Measurements from ENCODE around the gene SLC16A3.
A peak's percentile ranks its signal among the peaks of the same experiment; 100 is the strongest.
"Not testable (repeated sequence)": the region's sequence is repeated elsewhere in the genome, so short reads cannot be mapped to it uniquely, and the experiment has no call there.

SLC16A3 gene

GRCh38 chr17:82204831-82205719 lies 23.8 kb upstream of the SLC16A3 start:
- peak; percentile 77 for DNase-seq

- peak; percentile 85 for DNase-seq
These were observed 22.9 kb upstream of the SLC16A3 start for GRCh38 chr17:82205720-82206508.

- not testable (repeated sequence) for DNase-seq
These were observed 18.2 kb upstream of the SLC16A3 start for GRCh38 chr17:82210655-82211054.

DNA sequence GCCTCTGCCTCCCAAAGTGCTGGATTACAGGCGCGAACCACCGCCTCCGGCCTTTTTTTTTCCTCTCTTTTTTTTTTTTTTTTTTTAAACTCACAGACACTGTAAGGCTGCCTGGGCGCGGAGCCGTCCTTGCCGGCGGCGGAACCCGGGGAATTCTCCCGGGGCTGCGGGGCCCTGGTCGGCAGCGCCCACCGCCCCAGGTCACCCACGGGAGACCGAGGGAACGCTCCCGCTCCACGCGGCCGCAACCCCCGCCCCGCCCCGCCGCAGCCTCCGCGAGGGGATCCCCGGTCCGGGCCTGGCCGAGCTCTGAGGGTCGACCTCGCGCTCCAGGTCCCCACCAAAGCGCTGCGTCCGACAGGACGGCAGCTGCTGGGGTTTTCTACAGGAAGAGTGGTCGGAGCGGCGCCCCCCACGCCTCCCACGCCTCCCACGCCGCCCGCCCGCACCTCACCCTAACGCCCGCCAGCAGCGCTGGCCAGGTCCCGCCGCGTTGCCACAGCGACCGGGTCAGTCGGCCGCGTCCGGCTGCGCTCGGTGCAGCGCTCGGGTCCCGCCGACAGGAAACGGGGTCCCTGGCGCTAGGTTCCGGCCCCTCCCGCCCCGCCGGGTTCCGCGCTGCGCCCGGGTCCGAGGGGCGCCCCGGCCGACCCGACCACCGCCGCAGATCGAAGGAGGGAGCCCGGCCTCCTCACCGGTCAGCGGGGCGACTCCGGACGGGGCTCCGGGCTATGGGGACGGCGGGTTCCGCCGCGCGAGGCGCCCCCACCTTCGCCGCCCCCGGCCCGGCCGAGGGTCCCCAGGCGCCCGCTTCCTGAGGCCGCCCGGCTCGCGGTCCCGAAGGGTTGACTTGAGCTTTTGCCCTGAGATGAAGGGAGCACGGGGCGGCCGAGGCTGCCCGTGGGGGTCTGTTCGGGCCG lies 16.3 kb upstream of the SLC16A3 start, which contains the start of gene CCDC57:
TSS of gene CCDC57 (minus strand) at position 512 of the 920 bp plus-strand sequence. CDS start 10,898 bp downstream, outside the sequence.
- DNase-seq = peak; percentile 93

DNA sequence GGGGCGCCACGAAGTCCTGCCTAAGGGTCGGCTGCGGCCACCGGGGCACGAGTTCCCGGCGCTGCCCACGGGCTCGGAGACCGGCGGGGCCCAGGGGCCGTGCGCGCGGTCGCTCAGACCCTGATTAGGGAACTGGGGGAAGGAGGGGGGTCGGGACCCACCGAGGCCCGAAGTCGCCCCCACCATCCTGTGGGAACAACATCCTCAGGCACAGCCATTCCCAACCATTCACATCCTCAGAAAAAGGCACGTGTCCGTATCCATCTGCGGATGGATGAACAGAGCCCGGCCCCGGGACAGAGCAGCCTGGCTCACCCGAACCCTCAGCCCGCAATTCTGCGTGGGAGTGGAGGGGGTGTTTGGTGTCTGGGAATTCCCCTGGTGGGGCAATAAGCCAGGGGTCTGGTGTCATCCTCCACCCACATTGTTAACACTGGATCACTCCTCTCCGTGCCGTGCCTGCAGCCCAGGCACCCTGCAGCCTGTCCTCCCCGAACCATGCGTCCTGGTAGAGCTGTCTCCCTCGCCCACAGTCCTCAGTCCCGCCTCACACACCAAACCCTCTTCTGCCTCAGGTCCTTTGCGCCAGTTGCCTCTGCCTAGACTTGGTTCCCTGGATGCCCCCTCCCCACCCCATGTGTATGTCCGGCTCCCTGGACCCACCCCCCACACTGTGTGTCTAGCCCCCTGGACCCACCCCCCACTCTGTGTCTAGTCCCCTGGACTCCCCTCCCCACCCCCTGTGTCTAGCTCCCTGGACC lies 15.4 kb upstream of the SLC16A3 start:
- peak; percentile 84 for DNase-seq

DNA sequence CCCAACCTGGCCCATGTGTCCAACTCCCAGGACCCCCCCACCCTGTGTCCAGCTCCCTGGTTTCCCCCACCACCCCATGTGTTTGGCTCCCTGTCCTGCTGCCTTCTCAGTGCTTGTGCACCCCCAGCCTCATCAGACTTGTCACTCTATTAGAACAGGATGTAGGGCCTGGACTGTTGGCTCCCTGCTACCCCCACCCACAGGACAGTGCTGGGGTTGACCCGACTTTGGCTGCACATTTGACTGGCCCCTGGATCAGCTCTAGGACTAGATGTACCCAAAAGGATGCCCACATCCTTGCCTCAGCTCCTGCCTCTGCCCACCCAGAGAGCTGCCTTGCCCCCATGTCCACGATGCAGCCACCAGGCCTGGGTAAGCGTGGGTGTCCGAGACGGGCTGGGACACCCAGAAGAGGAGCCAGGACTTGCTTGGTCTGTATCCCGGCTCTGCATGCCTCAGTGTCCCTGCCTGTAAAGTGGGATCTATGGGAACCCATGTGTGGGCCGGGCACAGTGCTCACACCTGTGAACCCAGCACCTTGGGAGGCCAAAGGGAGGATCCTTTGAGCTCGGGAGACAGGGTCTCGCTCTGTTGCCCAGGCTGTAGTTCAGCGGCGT lies 14.7 kb upstream of the SLC16A3 start:
- DNase-seq = no peak

DNA sequence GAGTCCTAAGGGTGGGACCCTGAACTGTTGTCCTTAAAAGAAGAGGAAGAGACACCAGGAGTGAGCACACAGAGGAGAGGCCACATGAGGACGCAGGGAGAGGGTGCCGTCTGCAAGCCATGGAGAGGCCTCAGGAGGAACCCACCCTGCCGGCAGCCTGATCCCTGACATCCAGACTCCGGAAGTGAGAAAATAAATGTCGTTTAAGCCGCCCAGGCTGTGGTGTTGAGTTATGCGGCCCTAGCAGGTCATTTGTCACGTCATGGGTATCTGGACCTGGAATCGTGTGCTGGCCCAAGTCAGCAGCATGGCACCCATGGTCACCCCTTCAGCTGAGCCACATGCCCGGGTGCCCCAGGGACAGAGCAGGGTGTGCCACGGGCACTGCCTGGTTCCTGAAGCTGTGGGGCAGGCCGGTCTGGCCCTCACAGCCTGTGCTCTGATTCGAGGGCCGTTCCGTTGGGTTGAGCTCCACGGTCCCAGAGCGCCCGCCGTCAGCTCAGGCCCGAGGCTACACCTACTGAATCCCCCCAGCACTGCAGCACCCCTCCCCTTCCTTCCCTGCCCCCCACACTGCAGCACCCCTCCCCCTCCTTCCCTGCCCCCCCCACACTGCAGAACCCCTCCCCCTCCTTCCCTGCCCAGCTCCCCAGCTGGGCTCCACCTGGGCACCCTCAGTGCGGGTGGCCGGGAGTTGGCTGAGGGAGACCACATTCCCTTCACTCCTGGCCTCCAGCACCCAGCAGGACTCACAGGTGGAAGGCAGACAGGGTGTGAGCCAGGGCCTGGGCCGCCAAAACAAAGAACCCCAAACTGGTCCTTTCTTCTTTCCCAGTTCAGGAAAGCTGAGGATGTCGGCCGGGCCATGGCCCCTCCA lies 13.5 kb upstream of the SLC16A3 start:
- no peak for DNase-seq

DNA sequence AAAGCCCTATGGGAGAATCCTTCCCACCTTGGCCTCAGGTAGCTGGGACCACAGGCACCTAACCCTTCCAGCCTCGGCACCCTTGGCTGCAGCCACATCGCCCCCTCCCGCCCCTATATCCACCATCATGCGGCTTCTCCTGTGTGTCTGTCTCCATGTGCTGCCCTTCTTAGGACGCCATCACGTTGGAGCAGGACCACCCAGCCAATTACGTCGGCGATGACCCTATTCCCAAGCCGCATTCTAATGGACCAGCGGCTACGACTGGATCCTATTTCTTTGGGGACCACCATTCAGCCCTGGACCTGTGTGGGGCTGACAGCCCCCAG lies 12.9 kb upstream of the SLC16A3 start:
- no peak for DNase-seq

GRCh38 chr17:82216301-82217119 lies 12.3 kb upstream of the SLC16A3 start:
- DNase-seq = peak; percentile 75

DNA sequence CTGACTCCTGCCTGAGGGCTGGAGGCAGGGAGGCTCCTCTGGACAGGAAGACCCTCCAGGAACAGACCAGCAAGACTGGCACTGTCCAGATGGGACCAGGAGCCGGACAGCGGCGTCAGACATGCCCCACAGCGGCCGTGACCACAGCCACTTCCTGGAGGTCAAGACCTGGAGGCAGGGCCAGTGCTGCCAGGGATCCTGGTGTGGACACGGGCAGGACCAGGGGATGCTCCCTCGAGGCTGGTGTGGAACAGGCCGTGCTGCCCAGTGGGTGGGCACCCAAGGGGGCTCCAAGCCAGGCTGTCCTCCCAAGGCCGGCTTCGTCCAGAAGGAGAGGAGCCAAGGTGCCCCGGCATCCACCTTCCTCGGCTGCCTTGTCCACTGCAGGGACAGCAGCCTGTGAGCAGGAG lies 11.7 kb upstream of the SLC16A3 start:
- DNase-seq = no peak

DNA sequence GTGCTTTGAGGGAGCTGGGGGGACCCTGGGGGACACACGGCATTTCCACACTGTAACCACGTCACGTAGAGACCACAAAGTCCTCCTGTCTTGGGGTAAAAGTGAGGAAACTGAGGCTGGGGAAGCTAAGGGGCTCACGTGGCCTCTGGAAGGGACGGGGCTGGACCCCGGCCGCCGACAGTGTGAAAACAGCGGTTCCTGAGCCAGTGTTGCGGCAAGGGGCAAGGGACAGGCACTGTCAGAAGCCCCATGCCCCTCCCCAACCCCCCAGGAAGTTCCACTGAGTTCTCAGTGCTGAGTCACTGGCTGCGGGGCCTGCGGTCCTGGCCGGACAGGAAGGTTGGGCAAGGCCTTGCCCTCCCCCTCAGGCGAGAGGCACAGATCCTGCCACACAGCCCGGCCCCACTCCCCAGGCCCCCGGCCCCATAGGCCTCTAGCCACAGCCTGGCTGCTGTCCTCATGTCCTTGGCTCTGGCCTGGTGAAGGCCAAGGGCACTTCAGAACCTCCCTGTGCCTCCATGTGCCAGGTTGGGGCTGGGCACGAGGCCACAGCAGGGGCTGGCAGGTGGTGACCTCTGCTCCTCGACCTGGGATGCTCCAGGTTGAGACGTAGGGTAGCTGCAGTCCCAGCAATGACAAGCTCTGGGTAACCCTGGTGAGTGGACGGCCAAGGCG lies 11.2 kb upstream of the SLC16A3 start:
- DNase-seq = no peak

GRCh38 chr17:82218349-82219075 lies 10.3 kb upstream of the SLC16A3 start:
- no peak for DNase-seq

DNA sequence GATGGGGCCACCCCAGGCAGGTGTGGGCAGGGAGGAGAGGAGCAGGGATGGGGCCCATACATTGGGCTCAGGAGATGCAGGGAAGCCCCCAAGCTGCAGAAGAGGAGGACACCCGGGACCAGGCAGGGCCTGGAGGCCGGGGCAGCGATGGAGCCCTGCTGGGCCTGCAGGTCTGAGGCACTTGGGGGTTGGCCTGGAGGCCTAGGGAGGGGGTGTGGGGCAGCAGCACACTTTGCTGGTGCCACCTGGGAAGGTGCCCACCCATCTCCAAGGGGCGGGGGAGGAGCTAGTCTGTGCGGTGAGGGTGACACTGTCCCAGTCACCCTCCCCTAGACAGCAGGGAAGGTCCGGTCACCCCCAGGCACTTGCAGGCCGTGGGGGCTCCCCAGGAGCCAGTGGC lies 9.8 kb upstream of the SLC16A3 start:
- DNase-seq = no peak

DNA sequence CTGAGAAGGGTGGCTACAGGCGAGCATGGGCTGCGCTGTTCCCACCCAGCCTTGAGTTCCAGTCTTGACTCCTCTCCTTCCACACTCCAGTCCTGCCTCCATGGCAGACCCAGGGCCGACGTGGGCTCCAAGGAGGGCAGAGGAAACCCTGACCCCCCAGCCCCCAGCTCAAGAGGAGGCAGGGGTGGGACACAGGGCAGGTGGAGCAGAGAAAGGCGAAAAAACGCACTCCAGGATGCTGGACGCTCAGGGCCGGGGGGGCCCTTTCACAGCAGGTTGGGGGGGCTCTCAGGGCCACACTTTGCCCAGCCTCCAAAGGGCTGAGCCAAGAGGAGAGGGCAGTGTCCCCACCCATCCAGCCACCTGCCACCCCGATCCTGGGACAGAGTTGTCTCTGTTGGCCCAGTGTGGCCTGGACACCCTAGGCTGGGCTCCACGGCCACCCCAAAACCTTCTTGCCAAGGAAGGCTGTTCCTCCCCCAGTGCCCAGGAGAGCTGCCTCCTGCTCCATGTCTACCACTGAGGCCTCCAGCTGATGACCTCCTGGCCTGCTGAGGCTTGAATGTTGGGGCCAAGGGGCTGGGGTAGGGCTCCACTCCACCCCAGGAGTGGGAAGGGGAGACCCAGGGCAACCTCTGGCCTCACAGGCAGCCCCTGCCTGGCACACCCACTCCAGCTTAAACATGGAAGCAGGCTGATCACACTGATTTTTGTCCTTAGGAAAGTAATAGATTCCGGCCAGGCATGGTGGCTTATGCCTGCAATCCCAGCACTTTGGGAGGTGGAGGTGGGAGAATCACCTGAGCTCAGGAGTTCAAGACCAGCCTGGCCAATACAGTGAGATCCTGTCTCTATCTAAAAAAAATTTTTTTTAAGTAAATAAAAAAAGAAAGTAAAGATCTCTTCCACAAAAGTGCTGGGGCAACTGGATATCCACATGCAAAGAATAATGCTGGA lies 8.8 kb upstream of the SLC16A3 start:
- DNase-seq = no peak

DNA sequence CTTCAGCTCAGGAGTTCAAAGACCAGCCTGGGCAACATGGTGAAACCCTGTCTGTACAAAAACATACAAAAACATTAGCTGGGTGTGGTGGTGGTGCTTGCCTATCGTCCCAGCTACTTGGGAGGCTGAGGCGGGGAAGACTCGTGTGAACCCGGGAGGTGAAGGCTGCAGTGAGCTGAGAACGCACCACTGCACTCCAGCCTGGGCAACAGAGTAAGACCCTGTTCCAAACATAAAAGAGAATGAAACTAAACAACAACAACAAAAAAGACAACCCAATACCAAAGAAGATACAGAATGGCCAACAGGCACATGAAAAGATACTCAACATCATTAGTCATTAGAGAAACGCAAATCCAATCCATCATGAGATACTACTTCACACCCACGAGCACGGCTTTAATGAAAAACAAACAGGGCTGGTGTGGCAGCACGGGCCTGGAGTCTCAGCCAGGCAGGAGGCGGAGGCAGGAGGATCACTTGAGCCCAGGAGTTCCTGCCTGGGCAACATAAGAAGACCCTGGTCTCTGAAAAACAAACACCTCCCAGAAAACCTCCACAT lies 7.4 kb upstream of the SLC16A3 start:
- no peak for DNase-seq

- DNase-seq = no peak
These were observed 6.0 kb upstream of the SLC16A3 start for GRCh38 chr17:82222816-82223215.

DNA sequence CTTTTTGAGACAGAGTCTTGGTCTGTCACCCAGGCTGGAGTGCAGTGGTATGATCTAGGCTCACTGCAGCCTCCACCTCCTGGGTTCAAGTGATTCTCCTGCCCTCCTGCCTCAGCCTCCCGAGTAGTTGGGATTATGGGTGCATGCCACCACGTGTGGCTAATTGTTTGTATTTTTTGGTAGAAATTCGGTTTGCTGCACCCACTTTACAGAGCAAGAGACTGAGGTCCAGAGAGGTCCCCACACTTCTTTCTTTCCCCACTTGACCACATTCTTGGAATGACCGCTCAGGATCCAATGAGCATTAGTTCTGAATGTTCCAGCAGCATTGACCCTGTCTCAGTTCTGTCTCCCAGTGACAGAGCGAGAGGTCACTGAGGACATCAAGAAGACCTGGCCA lies 5.3 kb upstream of the SLC16A3 start:
- DNase-seq = no peak
